Brain pericyte (primary cell): ENCODE data around the gene ST6GAL1.

Experiments used
- DNase-seq: peaks from one replicate; pipeline ENCODE4 v3.0.0-alpha.2; 2012; ENCODE audit warnings: low read depth, low spot score

The ST6GAL1 gene

DNA sequence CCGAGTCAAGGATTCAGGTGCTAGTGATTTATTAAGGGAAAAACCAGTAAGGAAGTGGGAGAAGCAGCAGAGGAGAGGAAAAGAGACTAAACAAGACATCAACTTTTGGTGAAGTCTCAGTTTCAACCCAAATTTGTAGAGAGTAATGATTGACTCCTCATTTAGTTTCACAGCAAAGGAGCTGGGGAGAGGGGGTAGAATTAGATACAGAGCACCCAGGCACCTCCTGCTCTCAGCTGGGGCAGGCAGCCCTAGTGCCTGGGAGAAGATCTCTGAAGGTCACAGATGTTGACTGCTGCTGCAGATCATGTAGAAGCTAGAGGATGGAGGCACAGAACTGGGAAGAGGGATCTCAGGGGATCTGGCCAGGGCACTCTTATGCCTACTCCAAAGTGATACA, 179.8 kb downstream of the ST6GAL1 start:
- no peak for DNase-seq

DNA sequence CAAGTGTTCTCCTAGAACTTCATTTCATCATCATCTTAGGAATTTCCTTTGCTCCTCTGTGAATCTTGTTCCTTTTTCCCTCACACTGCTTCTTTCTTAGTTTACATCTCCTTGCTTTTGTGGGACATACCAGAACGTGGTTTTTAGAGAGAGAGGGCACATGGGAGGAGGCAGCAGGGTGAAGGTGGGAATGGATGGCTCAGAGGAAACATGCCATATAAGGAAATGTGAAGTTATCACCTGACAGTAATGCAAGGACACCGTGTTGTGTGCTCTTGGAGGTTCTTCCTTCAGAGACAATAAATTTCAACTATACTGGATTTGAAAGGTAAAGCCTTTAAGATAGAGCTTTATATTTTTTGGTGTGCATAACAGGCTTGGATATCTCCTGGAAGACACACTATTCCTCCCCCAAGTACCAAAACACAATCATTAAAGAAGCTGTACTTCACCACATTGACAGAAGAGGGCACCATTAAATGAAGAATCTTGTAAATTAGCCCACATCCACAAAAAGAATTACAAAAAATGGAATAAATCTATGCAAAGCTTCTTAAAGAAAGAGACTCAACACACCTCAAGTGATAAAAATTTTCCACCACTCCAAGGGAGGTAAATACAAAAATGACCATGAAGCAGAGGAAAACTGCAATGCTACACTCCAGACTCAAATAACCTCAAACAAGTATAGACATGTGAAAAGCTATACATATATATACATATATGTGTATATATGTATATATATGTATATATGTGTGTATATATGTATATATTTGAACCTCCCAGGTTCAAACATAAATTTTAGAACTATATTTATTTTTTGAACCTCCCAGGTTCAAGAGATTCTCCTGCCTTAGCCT, 182.8 kb downstream of the ST6GAL1 start:
- DNase-seq = no peak

DNA sequence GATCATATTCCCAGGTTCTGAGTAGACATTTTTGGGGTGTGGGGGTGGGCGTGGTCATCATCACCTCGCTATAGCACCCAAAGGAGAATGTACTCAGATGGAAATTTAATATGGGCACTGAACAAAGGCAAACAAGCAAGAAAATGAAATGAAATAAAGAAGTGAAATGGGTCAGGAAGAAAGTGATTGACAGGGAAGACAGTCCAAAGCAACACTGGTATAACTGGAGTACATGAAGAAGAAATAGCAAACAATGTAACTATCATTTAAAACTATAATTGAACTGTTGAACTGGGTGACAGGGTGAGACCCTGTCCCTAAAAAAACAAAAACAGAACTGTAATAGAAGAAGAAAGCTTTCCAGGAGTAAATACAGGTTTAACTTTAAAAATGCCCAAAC, 184.2 kb downstream of the ST6GAL1 start:
- DNase-seq = no peak

DNA sequence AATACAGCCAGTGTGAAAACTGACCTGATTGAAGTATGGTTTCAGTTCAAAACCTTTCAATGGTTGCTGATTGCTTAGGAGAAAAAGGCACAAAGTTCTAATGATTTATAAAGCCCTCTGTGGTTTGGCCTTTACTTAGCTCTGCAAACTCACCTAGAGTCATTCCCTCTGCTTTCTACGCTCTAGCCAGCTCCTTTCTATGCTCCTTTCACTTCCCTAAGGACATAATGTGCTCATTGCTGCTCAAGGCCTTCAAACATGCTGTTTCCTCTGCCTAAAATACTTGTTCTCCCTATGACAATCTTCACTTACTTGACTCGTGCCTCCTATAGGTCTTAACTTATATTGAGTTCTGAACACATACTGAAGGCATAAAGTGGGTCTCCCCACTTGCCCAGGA, 190.0 kb downstream of the ST6GAL1 start:
- DNase-seq = no peak

DNA sequence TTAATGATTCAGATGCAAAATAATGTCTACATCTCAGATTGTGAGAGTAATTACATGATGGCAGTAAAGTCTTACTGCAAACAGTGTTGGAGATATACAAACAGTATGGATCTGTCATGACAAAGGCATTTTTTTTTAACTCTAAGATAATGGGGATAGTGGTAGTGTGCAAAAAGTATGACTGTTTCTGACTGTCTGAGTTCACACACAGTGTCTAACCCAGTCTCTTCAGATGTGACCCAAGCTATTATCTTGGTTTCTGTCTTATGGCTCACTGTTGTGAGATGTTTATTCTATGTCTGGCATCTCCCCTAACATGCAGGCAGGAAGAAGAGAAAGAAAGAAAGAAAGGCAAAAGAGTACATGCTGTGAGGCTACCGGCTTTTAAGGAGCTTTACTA, 191.9 kb downstream of the ST6GAL1 start:
- no peak for DNase-seq

DNA sequence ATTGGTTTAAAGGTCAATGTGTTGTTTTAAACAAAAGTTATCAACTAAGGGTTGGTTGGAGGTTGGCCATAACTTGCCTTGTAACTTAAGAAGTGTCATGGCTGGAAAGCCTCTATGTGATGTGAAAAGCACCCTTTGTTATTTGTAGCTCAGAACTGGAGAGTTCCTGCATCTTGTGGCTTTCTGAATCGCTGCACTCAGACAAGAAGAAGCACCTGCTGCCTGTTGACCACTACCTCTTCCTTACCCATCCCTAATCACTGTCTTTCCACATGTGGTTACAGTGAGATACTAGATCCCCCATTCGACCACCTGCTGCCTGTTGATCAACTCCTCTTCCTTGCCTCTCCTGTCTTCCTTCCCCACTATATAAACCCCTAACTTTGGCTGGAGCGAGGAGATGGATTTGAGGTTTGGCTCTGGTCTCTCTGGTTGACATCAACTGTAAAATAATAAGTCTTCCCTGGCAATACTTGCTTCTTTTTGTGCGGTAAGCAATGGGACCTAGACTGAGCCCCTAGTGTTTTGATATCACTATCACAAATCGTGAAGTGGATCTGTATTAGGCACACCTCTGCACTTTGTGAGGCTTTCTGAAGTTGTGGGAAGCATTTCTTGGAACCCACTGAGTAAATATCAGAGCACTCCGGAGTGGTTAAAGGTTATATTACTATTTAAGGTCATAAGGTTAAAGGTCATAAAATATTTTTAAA, 195.1 kb downstream of the ST6GAL1 start:
- DNase-seq = no peak
